GM12892 (cell line): ENCODE data around the gene VASH1.

Experiments
- POLR2A ChIP-seq: IDR thresholded peaks from 2 replicates; pipeline ENCODE4 v1.6.1; 2011; ENCODE audit warnings: low read depth, low read length, control low read depth
- POLR2AphosphoS5 ChIP-seq: IDR thresholded peaks from 2 replicates; pipeline ENCODE4 v1.6.1; 2011; ENCODE audit warnings: low read depth, low read length, control low read depth
- TAF1 ChIP-seq: IDR thresholded peaks from 2 replicates; pipeline ENCODE4 v1.6.1; 2011; ENCODE audit warnings: low read depth, mild to moderate bottlenecking, control low read depth, low read length, borderline replicate concordance

DNA sequence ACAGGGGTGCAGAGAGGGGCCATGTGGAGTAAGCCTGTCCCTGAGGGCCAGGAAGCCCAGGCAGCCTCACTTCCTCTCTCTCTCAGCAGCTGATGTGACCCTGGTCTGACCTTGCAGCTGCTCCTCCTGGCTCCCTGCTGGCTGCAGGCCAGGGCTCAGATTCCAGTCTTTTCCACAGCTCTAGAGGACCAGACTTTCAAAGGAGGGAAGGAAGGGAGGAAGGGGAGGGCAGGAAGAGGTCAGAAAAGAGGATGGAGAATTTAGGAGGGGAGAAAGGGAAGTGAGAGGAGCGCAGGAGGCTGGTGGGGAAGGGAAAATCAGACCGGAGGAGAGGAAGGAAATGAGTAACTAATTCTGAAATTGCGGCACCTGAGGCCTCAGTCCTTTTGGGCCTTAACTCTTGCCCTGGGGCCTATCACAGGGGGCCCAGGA is 40.9 kb upstream of the VASH1 start:
- TF ChIP-seq POLR2AphosphoS5 (no peak), POLR2A (no peak), TAF1 (no peak)
